Skeletal muscle tissue (tissue), 4 donors: ENCODE data around the gene TULP3. TPM values are rescaled to one million over a fixed set of nuclear protein-coding genes. Genes with fewer than 3 reads are reported as not detected.

Source experiments
- H3K27ac ChIP-seq: one replicate; pipeline ENCODE4 v1.7.0; 2013; ENCODE audit warnings: mild to moderate bottlenecking, low read depth, low read length, inconsistent platforms
- H3K27me3 ChIP-seq, 3 donors: one replicate each; pipeline ENCODE4 v1.7.0; 2013; ENCODE audit warnings: low read length in 3 of 3; ENCODE audit not compliant: control insufficient read depth in 3 of 3, insufficient read depth in 3 of 3
- H3K36me3 ChIP-seq, 3 donors: one replicate each; pipeline ENCODE4 v1.7.0; 2013; ENCODE audit warnings: low read length in 3 of 3; ENCODE audit not compliant: control insufficient read depth in 3 of 3, insufficient read depth in 3 of 3
- H3K4me1 ChIP-seq, 3 donors: one replicate each; pipeline ENCODE4 v1.7.0; 2013; ENCODE audit warnings: low read length in 3 of 3, mild to moderate bottlenecking in 3 of 3; ENCODE audit not compliant: control insufficient read depth in 3 of 3, insufficient read depth in 3 of 3
- H3K4me3 ChIP-seq, 3 donors: one replicate each; pipeline ENCODE4 v1.7.0; 2013; ENCODE audit warnings: low read length in 3 of 3
- H3K9ac ChIP-seq, 3 donors: one replicate each; pipeline ENCODE4 v1.7.0; 2013; ENCODE audit warnings: low read length in 3 of 3, mild to moderate bottlenecking in 3 of 3, moderate library complexity in 2 of 3, low read depth in 1 of 3
- H3K9me3 ChIP-seq, 3 donors: one replicate each; pipeline ENCODE4 v1.7.0; 2013; ENCODE audit warnings: low read length in 3 of 3; ENCODE audit not compliant: control insufficient read depth in 3 of 3
- total RNA-seq: library from RNA; depleted of rRNA; stranded (reverse); fragments of >200 nt; gene quantifications from one replicate; pipeline ENCODE4 v1.2.3, GENCODE V29; 2014
- donor health status: Osteomylitis.

TULP3 gene
- total RNA-seq, 1 donor from 2014 or later: 23.5 TPM

DNA sequence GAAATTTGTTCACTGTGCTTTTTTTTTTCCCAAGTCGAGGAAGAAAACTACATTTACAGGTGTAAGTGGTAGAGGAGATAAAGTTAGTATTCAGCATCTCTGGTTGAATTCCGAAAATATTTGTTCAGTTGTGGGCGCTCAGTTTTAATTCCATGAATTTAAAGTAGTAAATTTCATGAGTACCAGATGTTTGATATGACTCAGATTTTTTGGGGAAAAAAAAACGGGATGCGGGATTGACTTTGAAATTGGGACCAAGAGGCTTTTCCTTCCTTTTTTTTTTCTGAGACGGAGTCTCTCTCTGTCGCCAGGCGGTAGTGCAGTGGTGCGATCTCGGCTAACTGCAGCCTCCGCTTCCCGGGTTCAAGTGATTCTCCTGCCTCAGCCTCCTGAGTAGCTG lies 1.6 kb downstream of the TULP3 start:
- Histone ChIP-seq H3K4me1 (peaks cover 8 to 24% (median 13%) of the 10 kb centered on the region in 3 donors), H3K27me3 (no peaks in the 10 kb centered on the region), H3K36me3 (peaks cover 0 to 5% (median 0%) of the 10 kb centered on the region in 3 donors), H3K9ac (no peak overlapping the region), H3K9me3 (no peaks in the 10 kb centered on the region), H3K27ac (no peak overlapping the region), H3K4me3 (peak overlapping the region in 1 of 3 donors; percentile 90)

DNA sequence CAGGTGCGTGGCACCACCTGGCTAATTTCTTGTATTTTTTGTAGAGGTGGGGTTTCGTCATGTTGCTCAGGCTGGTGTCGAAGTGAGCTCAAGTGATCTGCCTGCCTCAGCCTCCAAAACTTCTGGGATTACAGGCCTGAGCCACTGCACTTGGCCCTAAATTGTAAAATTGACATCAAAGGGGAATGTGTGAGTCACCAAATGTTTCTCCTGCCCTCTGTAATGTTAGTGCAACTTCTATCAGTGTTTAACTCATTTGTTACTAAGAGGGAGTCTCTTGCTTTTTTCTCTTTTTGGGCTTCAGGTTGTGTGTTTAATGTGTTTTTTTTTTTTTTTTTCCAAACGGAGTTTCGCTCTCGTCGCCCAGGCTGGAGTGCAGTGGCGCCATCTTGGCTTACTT lies 2.3 kb downstream of the TULP3 start:
- Histone ChIP-seq H3K4me1 (peaks cover 8 to 24% (median 13%) of the 10 kb centered on the region in 3 donors), H3K27me3 (no peaks in the 10 kb centered on the region), H3K36me3 (peaks cover 0 to 3% (median 0%) of the 10 kb centered on the region in 3 donors), H3K9me3 (no peaks in the 10 kb centered on the region), H3K4me3 (no peak overlapping the region), H3K27ac (no peak overlapping the region), H3K9ac (no peak overlapping the region)

DNA sequence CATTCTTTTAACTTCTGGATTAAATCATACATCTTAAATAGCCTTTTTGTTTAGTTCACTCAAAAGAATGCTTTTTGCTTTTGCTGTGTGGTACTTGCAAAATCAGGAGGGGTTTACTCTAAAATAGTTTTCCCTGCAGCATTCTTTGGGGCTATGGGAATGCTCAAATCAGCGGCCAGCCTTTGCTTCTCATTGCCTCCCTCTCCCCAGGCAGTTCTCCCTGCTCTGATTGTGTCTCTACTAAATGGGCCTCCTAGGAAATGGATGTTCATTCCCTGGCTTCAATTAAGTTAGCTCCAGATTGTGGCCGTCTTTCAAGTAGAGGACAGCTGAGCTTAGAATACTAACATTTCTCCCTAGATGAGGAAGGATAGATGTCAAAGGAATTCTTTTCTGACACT lies 4.4 kb downstream of the TULP3 start:
- Histone ChIP-seq H3K27ac (no peak overlapping the region), H3K9ac (no peak overlapping the region), H3K27me3 (no peaks in the 10 kb centered on the region), H3K36me3 (no peaks in the 10 kb centered on the region), H3K4me3 (no peak overlapping the region), H3K4me1 (peaks cover 6 to 20% (median 12%) of the 10 kb centered on the region in 3 donors), H3K9me3 (no peaks in the 10 kb centered on the region)

DNA sequence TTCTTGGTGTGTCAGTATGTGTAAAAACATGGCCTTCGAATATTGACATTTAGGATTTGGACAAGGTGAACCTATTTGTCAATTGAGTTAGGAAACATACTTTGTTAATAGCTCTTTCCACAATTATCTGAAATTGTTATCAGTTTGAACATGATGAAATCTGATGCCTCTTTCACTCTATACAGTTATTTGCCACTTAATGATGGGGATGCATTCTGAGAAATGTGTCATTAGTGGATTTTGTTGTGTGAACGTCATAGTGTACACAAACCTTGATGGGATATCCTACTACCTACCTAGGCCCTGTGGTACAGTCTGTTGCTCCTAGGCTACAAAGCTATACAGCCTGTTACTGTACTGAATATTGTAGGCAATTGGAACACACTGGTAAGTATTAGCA lies 4.8 kb downstream of the TULP3 start:
- no peaks in the 10 kb centered on the region for H3K36me3 ChIP-seq
- H3K4me3 ChIP-seq: no peak overlapping the region
- no peaks in the 10 kb centered on the region for H3K9me3 ChIP-seq
- H3K9ac ChIP-seq: no peak overlapping the region
- H3K27me3 ChIP-seq: no peaks in the 10 kb centered on the region
- no peak overlapping the region for H3K27ac ChIP-seq
- H3K4me1 ChIP-seq: peaks cover 3 to 16% (median 8%) of the 10 kb centered on the region in 3 donors

DNA sequence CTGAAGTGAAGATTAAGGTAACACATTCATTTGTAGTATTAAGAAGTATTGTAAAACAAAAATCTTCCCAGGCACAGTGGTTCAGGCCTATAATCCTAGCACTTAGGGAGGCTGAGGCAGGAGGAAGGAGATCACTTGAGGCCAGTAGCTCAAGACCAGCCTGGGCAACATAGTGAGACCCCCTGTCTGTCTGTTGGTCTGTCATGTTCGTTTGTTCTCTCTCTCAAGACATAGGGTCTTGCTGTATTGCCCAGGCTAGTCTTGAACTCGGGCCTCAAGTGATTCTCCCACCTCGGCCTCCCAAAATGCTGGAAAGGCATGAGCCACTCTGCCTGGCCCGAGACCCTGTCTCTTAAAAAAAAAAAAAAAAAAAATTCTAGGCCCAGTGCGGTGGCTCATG lies 6.7 kb downstream of the TULP3 start:
- H3K9ac ChIP-seq: no peak overlapping the region
- no peak overlapping the region for H3K27ac ChIP-seq
- no peaks in the 10 kb centered on the region for H3K27me3 ChIP-seq
- H3K9me3 ChIP-seq: no peaks in the 10 kb centered on the region
- no peak overlapping the region for H3K4me3 ChIP-seq
- no peaks in the 10 kb centered on the region for H3K36me3 ChIP-seq
- H3K4me1 ChIP-seq: peaks cover 9 to 20% (median 14%) of the 10 kb centered on the region in 3 donors

DNA sequence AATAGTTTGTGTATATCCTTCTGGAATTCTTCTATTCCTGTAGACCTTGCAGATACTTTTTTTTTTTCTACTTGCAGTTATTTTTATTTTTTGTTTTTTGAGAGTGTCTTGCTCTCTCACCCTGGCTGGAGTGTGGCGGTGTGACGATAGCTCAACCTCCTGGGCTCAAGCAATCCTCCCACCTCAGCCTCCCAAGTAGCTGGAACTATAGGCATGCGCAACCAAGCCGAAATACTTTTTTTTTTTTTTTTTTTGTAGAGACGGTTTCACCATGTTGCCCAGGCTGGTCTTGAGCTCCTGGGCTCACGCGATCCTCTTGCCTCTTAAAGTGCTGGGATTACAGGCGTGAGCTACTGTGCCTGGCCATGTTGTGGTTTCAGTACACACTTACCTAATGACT lies 10.0 kb downstream of the TULP3 start:
- no peaks in the 10 kb centered on the region for H3K9me3 ChIP-seq
- H3K4me1 ChIP-seq: peaks cover 8 to 14% (median 13%) of the 10 kb centered on the region in 3 donors
- no peak overlapping the region for H3K4me3 ChIP-seq
- H3K27ac ChIP-seq: no peak overlapping the region
- H3K27me3 ChIP-seq: no peaks in the 10 kb centered on the region
- no peaks in the 10 kb centered on the region for H3K36me3 ChIP-seq
- H3K9ac ChIP-seq: no peak overlapping the region

DNA sequence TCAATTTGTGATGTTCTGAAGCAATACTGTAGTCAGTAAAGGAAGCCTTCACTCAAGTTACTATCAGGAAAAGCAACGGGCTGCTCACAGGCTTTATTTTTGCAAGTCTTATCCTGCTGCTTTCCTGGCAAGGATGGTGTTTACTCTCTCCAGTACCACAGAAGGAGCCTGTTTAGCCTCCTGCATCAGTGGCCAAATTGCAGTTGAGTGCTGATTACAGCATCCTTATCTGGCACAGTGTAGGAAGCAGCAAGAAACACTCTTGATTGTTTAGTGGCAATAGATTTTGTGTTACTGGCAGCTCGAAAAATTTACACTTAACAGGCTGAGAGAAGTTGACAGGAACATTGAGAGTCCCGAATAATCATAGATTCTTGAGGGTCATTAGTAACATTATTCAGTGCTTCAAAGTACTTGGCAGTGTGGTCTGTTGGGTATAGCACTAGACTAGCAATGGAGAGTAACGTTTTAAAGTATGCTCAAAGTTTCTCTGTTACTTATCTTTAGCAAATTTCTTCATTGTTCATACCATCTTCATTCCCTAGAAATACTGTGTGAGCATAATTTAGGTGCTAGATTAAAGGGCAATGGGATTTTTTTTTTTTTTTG lies 11.7 kb downstream of the TULP3 start:
- H3K27ac ChIP-seq: peak overlapping the region; percentile 36
- H3K9ac ChIP-seq: peak overlapping the region in 1 of 3 donors; percentile 28
- H3K4me3 ChIP-seq: no peak overlapping the region
- H3K27me3 ChIP-seq: no peaks in the 10 kb centered on the region
- no peaks in the 10 kb centered on the region for H3K9me3 ChIP-seq
- peaks cover 7 to 8% (median 8%) of the 10 kb centered on the region in 3 donors for H3K4me1 ChIP-seq
- no peaks in the 10 kb centered on the region for H3K36me3 ChIP-seq

DNA sequence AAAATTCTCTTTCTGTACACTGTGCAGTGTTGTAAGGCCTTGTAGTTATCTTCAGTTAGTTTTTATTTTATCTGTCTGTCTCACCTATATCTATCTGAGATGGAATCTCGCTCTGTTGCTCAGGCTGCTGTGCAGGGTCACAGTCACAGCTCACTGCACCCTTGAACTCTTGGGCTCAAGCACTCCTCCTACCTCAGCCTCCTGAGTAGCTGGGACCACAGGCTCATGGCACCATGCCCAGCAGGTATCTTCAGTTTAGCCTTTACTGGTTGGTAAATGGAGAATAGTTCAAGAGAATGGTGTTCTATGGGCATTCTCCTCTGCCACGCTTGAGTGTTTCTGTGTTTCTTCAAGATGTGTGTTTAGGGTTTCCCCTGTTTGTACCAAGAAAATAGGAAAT lies 13.6 kb downstream of the TULP3 start:
- Histone ChIP-seq H3K27ac (no peak overlapping the region), H3K9ac (no peak overlapping the region), H3K36me3 (peaks cover 0 to 4% (median under 1%) of the 10 kb centered on the region in 3 donors), H3K4me3 (no peak overlapping the region), H3K9me3 (no peaks in the 10 kb centered on the region), H3K27me3 (no peaks in the 10 kb centered on the region), H3K4me1 (peaks cover 7 to 8% (median 8%) of the 10 kb centered on the region in 3 donors)

DNA sequence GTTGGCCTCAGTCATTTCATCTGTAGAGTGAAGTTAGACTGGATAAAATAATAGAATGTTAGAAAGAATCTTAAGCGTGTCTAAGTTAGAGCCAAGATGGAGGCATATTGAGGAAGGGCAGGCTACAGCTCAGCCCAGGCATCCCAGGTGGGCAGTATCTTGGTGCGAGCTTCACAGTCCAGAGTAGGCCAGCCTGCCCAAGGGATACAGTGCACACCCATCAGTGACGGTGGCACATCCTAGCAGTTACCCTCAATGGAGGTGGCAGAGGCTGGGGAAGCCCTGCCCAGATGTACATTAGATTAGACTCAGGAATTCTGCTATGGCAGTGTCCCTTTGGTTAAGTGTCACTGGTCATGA lies 21.5 kb downstream of the TULP3 start:
- H3K4me1 ChIP-seq: peaks cover 0 to 4% (median 0%) of the 10 kb centered on the region in 3 donors
- no peaks in the 10 kb centered on the region for H3K27me3 ChIP-seq
- H3K9ac ChIP-seq: no peak overlapping the region
- H3K9me3 ChIP-seq: no peaks in the 10 kb centered on the region
- H3K4me3 ChIP-seq: no peak overlapping the region
- H3K36me3 ChIP-seq: peaks cover 8 to 19% (median 18%) of the 10 kb centered on the region in 3 donors
- no peak overlapping the region for H3K27ac ChIP-seq

DNA sequence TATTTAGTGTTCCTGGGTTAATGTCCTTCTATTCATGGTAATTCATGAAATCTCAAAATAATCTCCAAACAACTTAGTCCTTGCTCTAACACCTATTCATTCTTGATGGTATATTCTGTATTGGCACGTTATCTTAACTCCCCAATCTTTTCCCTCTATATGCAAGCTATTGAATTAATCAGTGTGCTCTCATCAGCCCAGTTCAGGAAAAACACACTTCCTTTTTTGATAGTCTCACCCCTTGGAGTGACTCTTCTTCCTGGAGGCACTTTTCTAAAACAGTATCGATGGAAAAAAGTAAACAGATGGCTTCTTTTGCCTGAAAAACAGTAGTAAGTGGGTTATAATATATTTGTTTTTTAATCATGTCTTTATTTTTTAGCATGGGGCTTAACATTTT lies 28.6 kb downstream of the TULP3 start:
- Histone ChIP-seq H3K9me3 (no peaks in the 10 kb centered on the region), H3K27ac (no peak overlapping the region), H3K27me3 (no peaks in the 10 kb centered on the region), H3K9ac (no peak overlapping the region), H3K36me3 (peaks cover 6 to 24% (median 8%) of the 10 kb centered on the region in 3 donors), H3K4me3 (no peak overlapping the region), H3K4me1 (peaks cover 5 to 6% (median 6%) of the 10 kb centered on the region in 3 donors)
